Measurements from ENCODE around the gene TRIOBP. TPM values are rescaled to one million over a fixed set of nuclear protein-coding genes. Genes with fewer than 3 reads are reported as not detected.

The TRIOBP gene
- total and polyA plus RNA-seq, 2 of the 4 experiments (the other 2 are of a cell fraction) = 46.4 to 69.8 TPM

DNA sequence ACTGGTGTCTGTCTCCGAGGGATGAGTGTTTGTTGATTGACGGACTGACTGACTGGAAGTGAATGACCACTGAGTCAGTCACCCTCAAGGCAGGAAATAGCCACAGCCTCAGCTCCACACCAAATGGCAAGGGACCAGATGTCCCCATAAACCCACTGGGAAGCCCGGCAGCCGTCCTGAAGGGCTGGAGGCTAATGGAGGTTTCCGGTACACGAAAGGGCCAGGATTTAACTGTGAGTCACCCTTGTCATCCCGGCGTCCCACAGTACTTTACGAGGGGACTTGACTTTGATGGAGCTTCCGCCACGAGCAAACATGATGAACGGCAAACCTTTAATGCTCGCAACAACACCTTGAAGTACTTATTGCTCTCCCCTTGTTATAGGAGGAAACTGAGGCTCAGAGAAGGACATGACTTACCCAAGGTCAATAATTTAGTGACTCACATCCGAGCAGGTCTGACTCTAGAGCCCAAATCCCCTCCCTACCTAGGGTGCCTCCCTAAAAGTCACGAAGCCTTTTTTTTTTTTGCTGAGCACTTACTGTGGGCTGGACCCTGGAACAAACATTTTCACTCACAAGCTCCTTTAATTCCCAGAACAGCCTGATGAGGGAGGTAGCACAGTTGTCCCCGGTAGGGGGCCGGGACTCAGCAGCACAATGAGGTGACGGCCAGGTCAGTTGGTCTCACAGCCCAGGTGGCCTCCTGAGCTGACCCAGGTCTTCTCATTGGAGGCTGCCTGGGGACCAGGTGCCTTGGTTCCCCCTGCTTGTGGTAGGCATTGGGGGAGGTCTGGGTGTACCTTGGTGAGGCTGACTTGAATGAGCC, 85.7 kb downstream of the TRIOBP start:
- Histone ChIP-seq H3K4me3 (ENCODE audit: insufficient read depth, low read depth, low read length) (no peak overlapping the region), H2AFZ (replicated peaks; ENCODE audit: low read length, poor library complexity) (peak overlapping the region; percentile 52), H2AK9ac (replicated peaks; ENCODE audit: low read depth, low read length, poor library complexity) (peak overlapping the region; percentile 68), H3K9me1 (ENCODE audit: insufficient read depth, low read length) (peaks cover 14% of the 10 kb centered on the region), H3K9me3 (ENCODE audit: control insufficient read depth, insufficient read depth, low read length) (no peaks in the 10 kb centered on the region), H2AK5ac (ENCODE audit: low read depth, low read length) (peak overlapping the region; percentile 21), H4K20me1 (ENCODE audit: insufficient read depth, low read length) (no peaks in the 10 kb centered on the region), H4K91ac (ENCODE audit: insufficient read depth, low read depth, low read length) (peak overlapping the region; percentile 28), H4K8ac (ENCODE audit: low read depth in 2 of 2, low read length in 2 of 2) (peak overlapping the region in 1 of 2 experiments; percentile 53; a peak in 1 of 4 replicates), H3K27me3 (ENCODE audit: control insufficient read depth, insufficient read depth, low read length) (no peaks in the 10 kb centered on the region), H2BK5ac (ENCODE audit: low read depth, low read length, poor library complexity, severe bottlenecking) (no peak overlapping the region), H3K4me2 (ENCODE audit: low read depth, low read length) (no peak overlapping the region), H2BK120ac (ENCODE audit: low read depth, low read length) (peak overlapping the region; percentile 28; the same call in 1 of the 2 replicates), H4K5ac (ENCODE audit: low read depth, low read length) (no peak overlapping the region), H2BK20ac (ENCODE audit: low read depth, low read length) (peak overlapping the region; percentile 36; the same call in 1 of the 2 replicates), H2BK15ac (ENCODE audit: low read depth, low read length) (peak overlapping the region; percentile 37; the same call in 1 of the 3 replicates), H3K56ac (ENCODE audit: extremely low read depth, insufficient read depth, low read length) (no peak overlapping the region), H3K4me1 (ENCODE audit: control insufficient read depth, insufficient read depth, low read length) (peaks cover 5% of the 10 kb centered on the region; the same call in 1 of the 2 replicates), H3K27ac (ENCODE audit: insufficient read depth, low read length) (no peak overlapping the region), H3K18ac (ENCODE audit: low read depth, low read length) (no peak overlapping the region), H3K4ac (ENCODE audit: low read depth, low read length) (peak overlapping the region; percentile 48; the same call in 1 of the 2 replicates), H3K36me3 (ENCODE audit: control insufficient read depth, insufficient read depth, low read length) (no peaks in the 10 kb centered on the region), H3K79me1 (ENCODE audit: low read depth in 1 of 2, low read length in 2 of 2) (peaks cover 0 to 13% of the 10 kb centered on the region in 2 experiments; a peak in 1 of 4 replicates), H3K14ac (replicated peaks; ENCODE audit: low read depth, low read length) (peak overlapping the region; percentile 61), H3K23ac (ENCODE audit: low read depth, low read length) (peak overlapping the region; percentile 25; the same call in 1 of the 2 replicates), H3K9ac (ENCODE audit: low read depth, low read length) (no peak overlapping the region)
- WGBS, 2 experiments (ENCODE audit: extremely low coverage in 2 of 2, insufficient read length in 1 of 2) = 62% methylated on average over 6 of the region's 18 CpGs; no CpG with 5 or more reads in 1 of the 2 experiments
- TF ChIP-seq MAFK (IDR thresholded peaks at IDR 0.05; ENCODE audit: low read depth, low read length) (no peak), ELK1 (IDR thresholded peaks at IDR 0.05; ENCODE audit: borderline replicate concordance, low read depth, low read length) (no peak), POLR2A (IDR thresholded peaks at IDR 0.05; ENCODE audit: low read depth, low read length) (no peak), CEBPB (IDR thresholded peaks at IDR 0.05; ENCODE audit: low read depth, low read length) (no peak), RCOR1 (IDR thresholded peaks at IDR 0.05; ENCODE audit: insufficient replicate concordance, low read length) (no peak), SMC3 (IDR thresholded peaks at IDR 0.05; ENCODE audit: low read depth, low read length) (no peak), FOS (IDR thresholded peaks at IDR 0.05; ENCODE audit: low read depth, low read length) (no peak), NFE2L2 (IDR thresholded peaks at IDR 0.05; ENCODE audit: low read depth, low read length) (no peak), MAZ (IDR thresholded peaks at IDR 0.05; ENCODE audit: borderline replicate concordance, low read depth, low read length) (no peak), MXI1 (IDR thresholded peaks at IDR 0.05; ENCODE audit: borderline replicate concordance, low read depth, low read length) (no peak), BHLHE40 (IDR thresholded peaks at IDR 0.05; ENCODE audit: low read depth, low read length) (no peak), RFX5 (IDR thresholded peaks at IDR 0.05; ENCODE audit: low read depth, low read length) (no peak)
- TF ChIP-seq, protein P1, sequence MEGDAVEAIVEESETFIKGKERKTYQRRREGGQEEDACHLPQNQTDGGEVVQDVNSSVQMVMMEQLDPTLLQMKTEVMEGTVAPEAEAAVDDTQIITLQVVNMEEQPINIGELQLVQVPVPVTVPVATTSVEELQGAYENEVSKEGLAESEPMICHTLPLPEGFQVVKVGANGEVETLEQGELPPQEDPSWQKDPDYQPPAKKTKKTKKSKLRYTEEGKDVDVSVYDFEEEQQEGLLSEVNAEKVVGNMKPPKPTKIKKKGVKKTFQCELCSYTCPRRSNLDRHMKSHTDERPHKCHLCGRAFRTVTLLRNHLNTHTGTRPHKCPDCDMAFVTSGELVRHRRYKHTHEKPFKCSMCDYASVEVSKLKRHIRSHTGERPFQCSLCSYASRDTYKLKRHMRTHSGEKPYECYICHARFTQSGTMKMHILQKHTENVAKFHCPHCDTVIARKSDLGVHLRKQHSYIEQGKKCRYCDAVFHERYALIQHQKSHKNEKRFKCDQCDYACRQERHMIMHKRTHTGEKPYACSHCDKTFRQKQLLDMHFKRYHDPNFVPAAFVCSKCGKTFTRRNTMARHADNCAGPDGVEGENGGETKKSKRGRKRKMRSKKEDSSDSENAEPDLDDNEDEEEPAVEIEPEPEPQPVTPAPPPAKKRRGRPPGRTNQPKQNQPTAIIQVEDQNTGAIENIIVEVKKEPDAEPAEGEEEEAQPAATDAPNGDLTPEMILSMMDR (conservative IDR thresholded peaks at IDR 0.05; ENCODE audit: low read depth, low read length) = no peak
- TF ChIP-seq, protein P2, sequence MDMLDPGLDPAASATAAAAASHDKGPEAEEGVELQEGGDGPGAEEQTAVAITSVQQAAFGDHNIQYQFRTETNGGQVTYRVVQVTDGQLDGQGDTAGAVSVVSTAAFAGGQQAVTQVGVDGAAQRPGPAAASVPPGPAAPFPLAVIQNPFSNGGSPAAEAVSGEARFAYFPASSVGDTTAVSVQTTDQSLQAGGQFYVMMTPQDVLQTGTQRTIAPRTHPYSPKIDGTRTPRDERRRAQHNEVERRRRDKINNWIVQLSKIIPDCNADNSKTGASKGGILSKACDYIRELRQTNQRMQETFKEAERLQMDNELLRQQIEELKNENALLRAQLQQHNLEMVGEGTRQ (IDR thresholded peaks at IDR 0.05; ENCODE audit: low read depth, low read length) = no peak
- POLR2A ChIA-PET (ENCODE audit: unreplicated experiment) = no interaction called here
- DNase-seq = peak; percentile 44
- no peak for ATAC-seq (ENCODE audit: low read depth)
- CTCF ChIA-PET = interaction anchor here (1.0 kb wide), 1 partner anchor 17 kb away, joined by 4 read pairs; no protein-coding TSS in a partner anchor
- in situ Hi-C loops (cut with MboI; ENCODE audit: low sequenced_read_pairs) = no loop called here
- intact Hi-C loops (cut with micrococcal nuclease) = no loop called here
- dilution Hi-C loops (cut with HindIII; ENCODE audit: low sequenced_read_pairs, unreplicated experiment) = no loop called here
- BruUV-seq (replicated peaks) = no TSS peak

Data from IMR-90 (cell line).